AG08396 (cell line): Measurements from ENCODE around the gene TGM2.

Experiments
- DNase-seq: peaks from one replicate; pipeline ENCODE4 v3.0.0; 2012; ENCODE audit warnings: low spot score, mixed read lengths

The TGM2 gene

DNA sequence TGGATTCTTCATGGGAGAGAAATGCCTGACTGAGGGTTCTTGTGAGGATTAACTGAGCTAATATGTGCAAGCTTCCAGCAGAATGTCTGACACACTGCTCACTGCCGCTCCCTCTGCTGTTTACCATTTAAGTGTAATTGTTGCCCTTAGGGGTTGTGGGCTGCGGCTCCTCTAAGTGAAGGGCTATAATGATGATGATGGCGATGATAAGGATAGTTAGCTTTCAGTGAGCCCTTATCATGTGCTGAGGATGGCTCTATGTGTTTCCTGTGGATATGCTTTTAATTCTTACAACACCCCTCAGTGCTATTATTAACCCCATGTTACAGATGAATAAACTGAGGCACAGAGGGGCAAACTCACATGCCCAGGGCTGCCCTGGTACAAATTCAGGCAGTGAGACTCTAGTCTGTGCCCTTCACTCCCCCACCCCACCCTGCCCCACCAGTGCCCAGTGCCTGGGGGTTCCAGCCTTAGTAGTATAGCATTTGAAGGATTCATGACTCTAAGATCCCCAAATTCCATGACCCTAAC lies 33.4 kb downstream of the TGM2 start:
- DNase-seq, result no peak

- no peak for DNase-seq
These were observed 34.1 kb downstream of the TGM2 start for GRCh38 chr20:38130687-38131587.

GRCh38 chr20:38129893-38130609 lies 35.0 kb downstream of the TGM2 start:
- no peak for DNase-seq

- DNase-seq, result no peak
These were observed 35.7 kb downstream of the TGM2 start for GRCh38 chr20:38129248-38129865.

- DNase-seq, result no peak
These were observed 36.4 kb downstream of the TGM2 start for GRCh38 chr20:38128691-38129090.

GRCh38 chr20:38127920-38128528 lies 37.0 kb downstream of the TGM2 start:
- DNase-seq, result no peak

GRCh38 chr20:38126932-38127621 lies 38.0 kb downstream of the TGM2 start:
- DNase-seq, result peak; percentile 70

DNA sequence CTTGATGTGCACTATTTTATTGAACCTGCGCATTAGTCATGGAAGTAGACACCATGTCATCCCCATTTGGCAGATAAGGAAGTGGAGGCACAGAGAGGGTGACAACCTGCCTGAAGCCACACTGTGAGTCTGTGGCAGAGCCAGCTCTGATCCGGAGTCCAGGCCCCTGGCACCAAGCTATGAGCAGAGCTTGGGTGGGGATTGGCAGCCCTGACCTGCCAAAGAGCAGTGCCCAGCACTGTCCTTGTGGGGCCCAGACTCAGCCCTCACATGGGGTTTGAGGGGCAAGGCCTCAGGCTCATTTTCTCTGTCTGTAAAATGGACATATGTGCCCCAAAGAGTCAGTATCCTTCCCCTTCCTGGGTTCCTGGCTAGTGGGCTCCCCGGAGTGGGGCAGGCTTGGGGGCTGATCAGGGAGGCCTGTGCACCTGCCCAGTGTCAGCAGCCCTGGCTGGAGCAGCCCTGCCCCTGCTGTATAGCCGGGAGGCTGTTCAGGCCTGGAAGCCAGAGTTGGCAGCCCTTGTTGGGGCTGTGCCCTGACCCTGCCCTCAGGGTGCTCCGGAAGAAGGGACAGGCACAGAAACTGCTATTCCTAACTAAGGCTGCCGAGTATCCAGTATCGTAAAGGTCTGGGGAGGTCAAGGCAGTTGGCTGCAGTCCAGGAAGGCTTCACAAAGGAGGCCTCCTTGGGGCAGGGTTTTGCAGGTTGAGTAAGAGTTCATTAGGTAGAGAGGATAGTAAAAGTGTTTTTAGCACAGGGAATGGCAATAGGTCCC lies 38.7 kb downstream of the TGM2 start:
- no peak for DNase-seq

- DNase-seq, result no peak
These were observed 39.7 kb downstream of the TGM2 start for GRCh38 chr20:38125157-38126056.

DNA sequence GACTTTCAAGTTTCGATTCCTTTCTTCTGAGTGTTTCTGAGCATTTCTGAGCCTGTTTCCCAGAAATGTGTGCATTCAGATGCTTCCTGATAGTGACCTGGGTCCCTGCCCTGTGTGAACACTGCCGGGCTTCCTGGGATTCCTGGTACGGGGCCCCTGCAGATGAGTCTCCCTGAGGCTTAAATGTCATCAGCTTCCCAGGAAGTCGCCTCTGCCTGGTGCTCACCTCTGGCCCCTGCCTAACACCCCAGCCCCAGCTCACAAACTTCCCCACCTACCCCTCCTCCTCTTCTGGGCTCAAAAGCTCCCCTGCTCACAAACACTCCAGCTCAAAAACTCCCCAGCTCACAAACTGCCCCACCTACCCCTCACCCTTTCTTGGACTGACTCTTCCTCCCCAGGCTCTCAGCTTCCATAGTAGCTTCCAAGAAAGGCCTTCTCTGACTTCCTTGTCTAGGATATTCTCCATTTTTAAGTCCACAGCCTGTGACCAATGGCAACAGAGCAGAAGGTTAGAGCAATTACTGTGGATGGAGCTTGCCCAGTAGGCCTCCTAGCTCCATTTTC lies 42.0 kb downstream of the TGM2 start:
- DNase-seq, result no peak

- DNase-seq, result no peak
These were observed 43.3 kb downstream of the TGM2 start for GRCh38 chr20:38121741-38122140.

GRCh38 chr20:38120625-38120988 lies 44.5 kb downstream of the TGM2 start:
- DNase-seq, result no peak

GRCh38 chr20:38119446-38119845 lies 45.6 kb downstream of the TGM2 start:
- DNase-seq, result no peak

- DNase-seq, result peak; percentile 30
These were observed 47.4 kb downstream of the TGM2 start for GRCh38 chr20:38117635-38118034.

DNA sequence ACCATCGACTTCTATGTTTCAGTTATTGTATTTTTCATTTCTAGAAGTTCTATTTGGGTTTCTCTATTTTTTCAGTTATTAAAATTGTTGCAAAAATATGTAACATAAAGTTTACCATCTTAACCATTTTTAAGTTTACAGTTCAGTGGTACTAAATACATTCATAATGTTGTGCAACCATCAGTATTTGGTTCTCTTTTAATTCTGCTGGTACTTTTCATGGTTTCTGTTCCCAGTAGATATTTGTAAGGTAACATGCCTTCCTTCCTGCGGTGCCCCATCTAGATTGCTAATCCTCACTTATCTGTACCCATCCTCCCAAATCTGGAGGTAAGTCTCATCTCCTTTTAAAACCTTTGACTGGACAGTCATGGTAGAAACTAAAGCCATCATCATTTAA lies 47.9 kb downstream of the TGM2 start:
- DNase-seq, result no peak

DNA sequence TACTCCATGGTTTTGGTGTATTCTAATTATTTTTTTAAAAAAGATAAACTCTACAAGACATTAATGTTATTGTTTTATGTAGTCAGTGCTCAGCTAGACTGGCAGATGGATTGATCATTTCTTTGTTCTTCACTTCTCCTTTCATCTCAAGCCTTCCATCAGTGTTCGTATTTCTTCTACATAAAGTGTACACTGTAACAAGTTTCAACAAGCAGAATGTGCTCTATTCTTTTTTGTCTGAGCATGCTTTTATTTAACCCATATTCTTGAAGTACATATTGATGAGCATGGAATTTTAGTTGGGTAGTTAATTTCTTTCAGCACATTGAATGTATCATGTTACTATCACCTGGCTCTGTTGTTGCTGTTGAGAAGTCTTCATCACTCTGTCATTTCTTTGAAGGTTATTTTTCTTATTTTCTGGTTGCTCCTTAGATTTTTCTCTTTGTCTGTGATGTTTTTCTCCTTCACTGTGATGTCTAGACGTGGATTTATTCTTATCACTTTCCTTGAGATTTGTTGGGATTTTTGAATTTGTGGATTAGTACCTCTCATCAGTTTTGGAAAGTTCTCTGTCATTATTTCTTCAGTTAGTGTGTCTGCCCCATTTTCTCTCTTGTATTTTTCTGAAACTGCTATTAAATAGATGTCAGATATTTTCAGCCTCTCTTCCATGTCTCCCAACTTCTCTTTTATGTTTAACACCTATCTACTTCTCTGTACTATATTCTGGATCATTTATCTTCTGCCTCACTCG lies 48.5 kb downstream of the TGM2 start:
- DNase-seq, result no peak

- DNase-seq, result no peak
These were observed 49.2 kb downstream of the TGM2 start for GRCh38 chr20:38115896-38116295.

- no peak for DNase-seq
These were observed 49.9 kb downstream of the TGM2 start for GRCh38 chr20:38115205-38115604.

DNA sequence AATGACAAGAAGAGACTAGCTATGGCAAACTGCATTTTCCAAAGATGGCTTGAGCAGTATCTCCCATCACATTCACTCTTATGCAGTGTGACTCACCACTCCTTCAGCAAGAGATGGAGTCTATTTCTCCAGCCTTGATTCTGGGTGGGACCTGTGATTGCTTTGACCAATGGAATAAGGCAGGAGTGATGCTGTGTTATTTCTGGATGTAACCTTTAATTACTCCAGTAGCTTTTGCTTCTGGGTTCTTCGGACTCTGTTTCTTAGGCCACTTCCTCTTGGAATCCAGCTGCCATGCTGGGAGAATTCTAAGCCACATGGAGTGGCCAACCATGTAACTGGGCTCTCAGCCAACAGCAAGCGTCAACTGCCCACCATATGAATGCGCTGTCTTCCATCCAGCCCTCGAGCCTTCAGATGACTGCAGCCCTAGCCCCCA lies 50.7 kb downstream of the TGM2 start:
- no peak for DNase-seq
